AG20443 (cell line): Measurements from ENCODE around the gene ATM.
A peak's percentile ranks its signal among the peaks of the same experiment; 100 is the strongest.
"Not testable (repeated sequence)": the region's sequence is repeated elsewhere in the genome, so short reads cannot be mapped to it uniquely, and the experiment has no call there.

Experiments used
- DNase-seq: peaks from one replicate; pipeline ENCODE4 v3.0.0; 2012; ENCODE audit warnings: low spot score, mixed read lengths

Gene ATM

DNA sequence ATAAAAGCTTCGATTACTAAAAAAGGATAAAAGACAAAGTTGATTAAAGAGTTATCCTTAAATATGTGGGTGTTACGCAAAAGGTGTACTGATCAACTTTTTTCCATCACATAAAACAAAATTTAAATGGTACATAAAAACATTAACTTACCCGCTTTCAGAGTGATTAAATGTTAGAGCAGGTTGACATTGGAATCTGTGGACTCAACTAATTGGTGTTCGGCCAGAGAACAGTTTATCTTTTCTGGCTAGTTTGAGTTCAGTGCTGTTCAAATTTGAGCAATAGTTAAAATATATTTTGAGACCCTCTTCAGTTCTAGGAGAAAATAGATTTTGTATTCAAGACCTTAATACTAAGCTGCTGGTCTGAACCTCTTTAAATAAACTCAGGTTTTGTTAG lies 56.1 kb downstream of the ATM start:
- no peak for DNase-seq

DNA sequence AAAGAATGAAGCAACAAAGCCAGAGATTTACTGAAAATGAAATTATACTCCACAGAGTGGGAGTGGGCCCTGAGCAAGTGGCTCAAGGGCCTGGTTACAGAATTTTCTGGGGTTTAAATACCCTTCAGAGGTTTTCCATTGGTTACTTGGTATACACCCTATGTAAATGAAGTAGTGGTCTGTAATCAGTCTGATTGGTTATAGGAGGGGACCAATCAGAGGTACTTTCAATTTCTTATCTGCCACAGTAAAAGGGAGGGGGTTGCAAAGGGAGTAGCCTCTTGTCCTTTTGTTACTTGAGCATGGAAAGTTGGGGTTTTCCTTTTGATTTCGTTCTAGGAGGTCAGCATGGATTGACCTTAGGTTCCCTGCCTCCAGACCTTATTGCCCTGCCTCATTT lies 63.5 kb downstream of the ATM start:
- DNase-seq = no peak

DNA sequence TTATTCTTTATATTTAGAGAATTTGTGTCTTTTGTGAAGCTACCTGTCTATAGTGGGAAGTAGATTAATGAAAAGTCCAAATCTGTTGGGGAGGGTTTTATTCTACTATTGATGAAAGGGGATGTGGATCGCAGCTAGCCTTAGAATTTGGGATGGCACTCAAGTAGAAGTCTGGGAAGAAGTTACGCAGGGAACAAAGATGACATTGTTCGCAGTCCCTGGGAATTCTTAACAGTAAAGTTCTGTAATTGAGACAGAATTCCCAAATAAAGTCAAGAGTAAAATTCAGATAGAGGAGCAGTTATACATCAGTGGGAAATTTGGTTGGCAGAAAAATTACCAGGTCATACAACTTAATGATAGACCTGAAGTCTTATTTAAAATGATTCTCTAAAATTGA lies 64.1 kb downstream of the ATM start:
- no peak for DNase-seq

DNA sequence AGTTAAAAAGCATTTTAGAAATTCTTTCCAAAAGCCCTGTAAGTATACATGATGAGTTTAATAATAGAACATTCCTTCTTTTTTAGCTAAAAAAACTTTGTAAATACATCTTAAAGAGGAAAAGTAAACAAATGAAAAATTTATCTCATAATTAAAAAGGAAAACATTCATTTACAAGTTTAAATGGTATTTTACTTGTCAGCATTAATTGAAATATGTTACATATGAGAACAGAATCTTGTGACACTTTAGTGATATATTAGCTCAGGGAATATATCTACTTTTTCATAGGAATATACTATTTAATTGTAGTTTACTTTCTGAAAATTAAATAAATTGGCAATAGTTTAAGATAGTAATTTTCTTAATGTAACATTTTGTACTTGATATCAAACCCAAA lies 66.2 kb downstream of the ATM start:
- DNase-seq = not testable (repeated sequence)

DNA sequence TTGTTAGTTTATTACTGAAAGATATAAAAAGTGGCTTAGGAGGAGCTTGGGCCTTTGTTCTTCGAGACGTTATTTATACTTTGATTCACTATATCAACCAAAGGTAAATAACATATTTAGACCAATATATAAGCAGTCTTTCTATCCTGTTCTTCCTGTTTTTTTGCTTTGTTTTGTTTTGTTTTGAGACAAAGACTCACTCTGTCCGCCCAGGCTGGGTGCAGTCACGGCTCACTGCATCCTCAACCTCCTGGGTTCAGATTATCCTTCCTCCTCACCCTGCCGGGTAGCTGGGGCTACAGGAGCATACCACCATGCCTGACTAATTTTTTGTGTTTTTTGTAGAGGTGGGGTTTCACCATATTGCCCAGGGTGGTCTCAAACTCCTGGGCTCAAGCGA lies 66.8 kb downstream of the ATM start:
- DNase-seq = no peak

DNA sequence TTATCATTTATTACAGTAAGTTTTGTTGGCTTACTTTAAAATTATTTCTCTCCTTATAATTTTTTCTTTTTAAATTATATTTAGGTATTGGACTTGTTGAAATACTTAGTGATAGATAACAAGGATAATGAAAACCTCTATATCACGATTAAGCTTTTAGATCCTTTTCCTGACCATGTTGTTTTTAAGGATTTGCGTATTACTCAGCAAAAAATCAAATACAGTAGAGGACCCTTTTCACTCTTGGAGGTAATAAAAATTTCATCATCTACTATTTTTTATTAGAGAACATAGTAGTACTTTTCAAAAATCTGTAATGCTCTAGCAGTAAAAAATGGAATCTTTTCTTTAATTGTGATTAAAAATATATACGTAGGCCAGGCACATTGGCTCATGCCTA lies 70.4 kb downstream of the ATM start:
- DNase-seq = no peak

DNA sequence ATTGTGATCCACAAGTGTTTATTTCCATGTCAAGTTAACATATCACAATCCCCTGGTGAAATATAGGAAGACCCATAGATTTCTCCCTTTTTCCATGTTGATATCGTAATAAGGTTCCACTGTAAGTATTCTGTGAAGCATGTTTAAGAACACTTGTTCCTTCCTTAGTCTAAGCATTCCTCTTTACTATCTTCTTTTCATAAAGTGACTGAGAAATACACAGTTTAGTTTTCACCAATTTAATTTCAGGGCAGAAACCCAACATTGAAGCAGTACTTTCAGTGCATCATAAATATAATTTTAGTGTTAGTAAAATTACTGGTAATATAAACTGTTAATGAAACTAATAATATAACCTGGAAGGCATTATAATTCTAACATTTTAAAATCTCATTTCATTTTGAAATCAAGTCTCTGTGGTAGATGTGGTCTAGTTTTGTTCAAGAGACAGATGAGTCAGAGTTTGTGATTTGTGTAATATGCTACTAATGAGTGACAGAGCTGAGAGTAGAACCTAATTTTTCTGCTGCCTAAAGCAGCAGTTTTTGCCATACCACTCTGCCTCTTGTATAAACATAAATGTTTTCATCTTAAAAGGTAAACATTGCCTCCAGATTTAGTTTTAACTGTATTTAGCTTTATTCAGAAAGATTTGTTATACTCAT lies 79.4 kb downstream of the ATM start:
- peak; percentile 19 for DNase-seq

DNA sequence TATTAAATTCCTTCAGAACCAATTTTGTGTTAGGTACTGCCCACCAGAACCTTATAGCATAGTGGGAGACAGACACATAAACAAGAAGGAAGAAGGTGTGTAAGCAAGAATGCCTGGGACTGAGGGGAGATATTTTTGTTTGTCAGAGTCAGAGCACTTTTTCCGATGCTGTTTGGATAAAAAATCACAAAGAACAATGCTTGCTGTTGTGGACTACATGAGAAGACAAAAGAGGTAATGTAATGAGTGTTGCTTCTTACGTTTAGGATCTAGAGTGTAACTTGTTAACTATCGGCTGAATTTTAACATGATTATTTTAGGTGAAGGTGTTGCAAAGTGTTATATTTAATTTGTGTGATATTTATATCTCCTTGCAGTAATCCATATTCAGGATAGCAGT lies 84.9 kb downstream of the ATM start:
- no peak for DNase-seq

DNA sequence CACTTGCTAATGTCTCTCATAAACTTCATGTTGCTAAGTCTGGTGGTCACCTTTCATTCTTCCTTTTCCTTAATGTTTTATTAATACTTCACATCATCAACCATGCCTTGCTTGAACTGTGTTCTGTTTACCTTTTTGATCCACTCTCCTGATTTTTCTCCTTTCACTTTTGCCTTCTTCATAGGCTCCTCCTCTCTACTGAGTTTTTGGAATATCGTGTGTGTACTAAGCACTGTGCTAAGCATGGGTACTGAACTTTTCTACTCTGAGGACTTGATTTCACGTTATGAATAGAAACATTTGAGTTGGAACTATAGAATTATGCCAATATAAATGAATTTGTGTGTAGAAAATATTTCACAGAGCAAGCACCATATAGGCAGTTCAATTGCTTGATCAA lies 90.6 kb downstream of the ATM start:
- no peak for DNase-seq

DNA sequence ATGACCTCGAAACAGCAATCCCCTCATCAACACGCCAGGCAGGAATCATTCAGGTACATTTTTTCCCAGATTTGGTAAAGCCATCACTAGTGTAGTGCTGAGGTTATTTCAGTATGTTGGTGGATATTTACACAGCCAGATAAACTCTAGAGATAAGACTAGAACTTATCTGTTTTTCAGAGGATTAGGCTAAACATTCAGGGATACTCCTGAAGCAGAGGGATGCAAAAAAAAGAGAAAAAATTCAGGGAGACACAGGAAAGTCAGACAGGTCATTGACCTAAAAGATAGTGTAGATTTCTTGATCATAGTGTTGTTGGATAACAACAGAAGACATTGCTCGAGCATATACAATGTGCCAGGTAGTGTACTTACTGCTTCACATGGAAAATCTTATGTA lies 93.2 kb downstream of the ATM start:
- no peak for DNase-seq

DNA sequence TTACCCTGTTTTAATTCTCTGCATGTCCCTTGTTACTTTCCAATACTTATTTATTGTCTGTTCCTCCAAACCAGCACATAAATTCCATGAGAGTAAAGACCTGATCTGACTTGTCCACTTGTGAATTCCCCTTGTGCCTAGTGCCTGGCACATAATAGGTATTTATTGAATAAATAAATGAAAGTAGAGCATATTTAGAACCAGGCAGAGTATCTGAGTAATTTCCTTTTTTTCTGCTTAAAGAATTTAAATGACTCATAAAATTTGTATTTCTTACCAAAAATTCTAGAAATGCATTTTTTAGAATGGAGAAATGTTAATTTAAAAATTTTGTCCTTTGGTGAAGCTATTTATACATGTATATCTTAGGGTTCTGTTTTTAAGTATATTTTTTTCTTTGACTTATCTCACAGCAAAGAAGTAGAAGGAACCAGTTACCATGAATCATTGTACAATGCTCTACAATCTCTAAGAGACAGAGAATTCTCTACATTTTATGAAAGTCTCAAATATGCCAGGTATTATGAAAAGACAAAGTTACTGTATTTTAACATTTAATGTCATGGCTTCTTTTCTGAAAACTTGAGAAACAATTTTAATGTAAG lies 96.8 kb downstream of the ATM start:
- peak; percentile 26 for DNase-seq

DNA sequence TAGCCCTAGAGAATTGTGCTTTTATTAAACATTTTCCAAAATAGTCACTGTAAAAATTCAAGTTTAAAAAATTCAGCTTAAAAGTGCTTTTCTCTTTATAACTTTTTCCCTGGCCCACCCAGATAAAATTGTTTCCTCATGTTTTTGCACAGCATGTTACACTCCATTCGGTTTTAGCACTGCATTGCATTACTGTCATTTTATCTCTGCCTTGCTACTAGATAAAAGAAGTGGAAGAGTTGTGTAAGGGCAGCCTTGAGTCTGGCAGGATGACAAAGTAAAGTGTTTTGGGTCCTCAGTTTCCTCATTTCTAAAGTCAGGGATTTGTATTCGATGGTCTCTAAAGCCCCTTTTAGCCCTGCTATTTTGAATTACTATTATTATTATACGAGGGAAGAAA lies 99.8 kb downstream of the ATM start:
- no peak for DNase-seq

DNA sequence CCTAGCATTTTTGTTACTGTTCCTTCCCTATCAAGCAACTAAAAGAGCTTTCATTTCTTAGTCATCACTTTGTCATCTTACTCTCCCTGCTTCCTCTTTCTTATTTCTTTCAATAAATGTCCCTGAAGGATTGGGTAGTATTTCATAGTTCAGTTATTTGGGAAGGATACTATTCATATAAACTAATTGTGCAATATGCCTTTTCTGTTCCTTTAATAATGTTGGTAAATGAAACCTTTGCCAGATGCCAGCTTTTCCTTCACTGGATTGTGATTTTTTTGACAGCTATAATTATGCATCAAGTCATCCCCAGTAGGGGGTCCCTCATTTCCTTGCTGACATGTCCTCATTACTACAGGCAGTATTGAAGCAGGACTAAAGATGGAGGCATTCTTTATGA lies 101.7 kb downstream of the ATM start:
- DNase-seq = peak; percentile 31

DNA sequence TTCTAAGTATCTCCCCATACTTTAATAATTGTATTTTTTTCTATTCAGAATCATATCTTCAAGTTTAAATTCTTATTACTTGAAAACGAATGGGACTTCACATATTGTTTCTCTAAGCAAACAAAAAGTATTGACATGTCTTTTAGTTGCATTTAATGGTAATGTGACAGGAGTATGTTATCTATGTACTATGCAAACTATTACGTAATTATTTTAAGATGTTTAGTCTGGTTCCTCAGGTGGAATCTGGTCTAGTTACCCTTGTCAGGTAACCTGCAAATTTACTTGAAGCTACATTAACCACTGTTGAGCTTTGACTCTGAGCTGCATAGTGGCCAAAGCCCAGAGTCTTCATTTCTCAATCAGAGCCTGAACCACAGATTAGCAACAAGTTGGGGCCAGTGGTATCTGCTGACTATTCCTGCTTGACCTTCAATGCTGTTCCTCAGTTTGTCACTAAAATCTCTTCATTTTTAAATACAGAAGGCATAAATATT lies 110.6 kb downstream of the ATM start:
- no peak for DNase-seq

DNA sequence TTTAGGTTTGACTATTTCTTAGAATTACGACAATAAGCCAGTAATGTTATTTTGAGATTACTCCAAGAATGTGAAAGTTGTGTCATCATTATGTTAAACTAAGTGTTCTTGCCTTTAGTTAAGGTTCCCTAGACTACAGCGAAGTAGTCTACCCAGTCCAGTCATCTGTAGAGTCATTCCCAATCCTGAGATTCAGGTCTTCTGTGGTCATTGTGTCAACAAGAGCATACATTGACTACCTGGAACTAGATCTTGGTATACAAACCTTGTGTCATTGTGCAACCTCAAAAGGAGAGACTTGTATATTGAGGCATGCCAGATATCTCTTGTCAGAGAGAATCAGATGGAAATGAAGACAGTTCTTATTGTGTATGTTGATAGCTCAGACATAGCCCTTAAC lies 115.9 kb downstream of the ATM start:
- no peak for DNase-seq

DNA sequence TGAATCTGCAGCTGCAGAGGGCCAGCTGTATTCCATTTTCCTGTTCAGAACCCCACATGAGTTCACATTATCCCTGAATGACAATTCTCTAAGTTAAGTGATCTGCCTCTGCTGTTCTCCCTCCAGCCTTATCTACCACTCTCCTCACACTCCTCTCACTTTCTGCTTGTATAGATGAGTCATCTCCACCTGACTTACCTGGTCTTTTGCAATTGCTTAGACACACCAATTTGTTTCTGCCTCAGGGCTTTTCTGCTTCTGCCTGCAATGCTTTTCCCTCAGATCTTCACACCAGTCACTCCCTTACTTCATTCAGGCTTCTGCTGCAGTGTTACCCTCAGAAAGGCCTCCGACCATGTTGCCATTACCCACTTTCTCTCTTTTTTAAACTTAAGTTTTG lies 118.1 kb downstream of the ATM start:
- DNase-seq = no peak

DNA sequence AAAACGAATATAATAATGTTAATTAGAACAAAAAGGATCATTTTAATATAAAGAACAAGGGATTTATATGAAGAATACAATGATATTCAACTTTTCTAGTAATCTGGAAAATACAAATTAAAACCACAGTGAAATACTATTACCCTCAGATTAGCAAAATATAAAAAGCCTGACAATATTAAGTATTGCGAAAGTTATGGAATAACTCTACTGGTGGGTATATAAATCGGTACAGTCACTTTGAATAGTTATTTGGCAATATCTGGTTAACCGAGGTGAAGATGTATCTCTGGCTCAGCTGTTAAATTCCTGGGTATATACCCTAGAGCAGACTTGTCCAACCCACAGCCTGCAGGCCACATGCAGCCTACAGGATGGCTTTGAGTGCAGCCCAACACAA lies 118.8 kb downstream of the ATM start:
- DNase-seq = no peak

DNA sequence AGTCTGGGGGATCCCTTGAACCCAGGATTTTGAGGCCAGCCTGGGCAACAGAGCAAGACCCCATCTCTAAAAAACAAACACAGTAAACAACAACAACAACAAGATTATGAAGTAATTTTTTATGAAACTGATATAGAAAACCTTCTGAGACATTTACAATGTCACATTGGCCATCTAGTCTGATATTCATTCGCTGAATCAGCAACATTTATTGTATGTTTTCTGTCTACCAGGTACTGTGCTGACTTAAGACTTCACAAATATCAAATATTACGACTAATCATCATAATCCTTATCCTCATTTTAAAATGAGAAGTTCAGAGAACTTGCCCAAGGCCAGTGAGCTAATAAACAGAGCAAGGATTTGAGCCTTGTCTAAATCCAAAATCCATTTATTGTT lies 120.8 kb downstream of the ATM start:
- no peak for DNase-seq

DNA sequence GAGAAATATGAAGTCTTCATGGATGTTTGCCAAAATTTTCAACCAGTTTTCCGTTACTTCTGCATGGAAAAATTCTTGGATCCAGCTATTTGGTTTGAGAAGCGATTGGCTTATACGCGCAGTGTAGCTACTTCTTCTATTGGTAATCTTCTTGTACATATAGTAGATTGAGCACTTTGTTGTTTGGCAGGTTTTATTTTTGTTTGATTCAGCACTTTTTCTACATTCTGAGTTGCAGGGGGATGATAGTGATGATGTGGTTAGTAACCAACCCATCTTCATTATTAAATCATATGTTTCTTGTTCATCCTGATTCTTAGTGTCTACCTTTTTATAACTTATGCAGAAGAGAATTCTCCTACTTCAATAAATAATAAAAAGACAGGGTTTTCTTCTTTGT lies 122.9 kb downstream of the ATM start:
- no peak for DNase-seq

DNA sequence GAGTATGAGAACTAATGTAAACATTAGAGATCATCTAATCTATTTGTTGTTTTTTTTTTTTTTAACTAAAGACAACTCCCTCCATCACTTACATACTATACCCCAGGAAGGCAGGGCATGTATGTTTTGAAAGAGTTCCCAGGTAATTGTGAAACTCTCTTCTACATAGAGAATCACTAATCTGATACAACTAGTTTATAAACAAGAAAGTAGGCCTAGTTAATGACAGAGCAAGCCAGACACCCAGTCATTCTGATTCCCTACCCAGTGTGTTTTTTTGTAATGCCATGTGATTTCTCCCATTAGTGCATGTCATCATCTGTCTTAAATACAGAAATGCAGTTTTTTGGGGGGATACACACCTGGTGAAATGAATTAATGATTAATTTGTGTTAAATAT lies 123.6 kb downstream of the ATM start:
- DNase-seq = no peak

DNA sequence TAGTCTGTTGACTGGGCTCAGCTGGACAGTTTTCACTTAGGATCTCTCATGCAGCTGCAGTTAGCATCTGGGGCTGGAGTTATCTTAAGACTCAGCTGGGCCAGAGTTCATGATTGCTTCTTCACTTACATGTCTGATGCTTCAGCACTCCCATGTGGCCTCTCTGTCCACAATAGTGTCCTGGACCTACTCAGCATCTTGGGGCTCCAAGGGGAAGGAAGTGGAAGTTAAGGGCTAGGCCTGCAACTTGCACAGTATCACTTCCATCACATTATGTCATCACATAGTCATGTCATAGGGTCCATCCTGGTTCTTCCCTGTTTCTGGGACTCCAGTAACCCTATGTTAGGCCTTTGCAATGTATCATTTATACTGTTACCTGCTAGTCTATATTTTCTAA lies 128.6 kb downstream of the ATM start:
- no peak for DNase-seq

DNA sequence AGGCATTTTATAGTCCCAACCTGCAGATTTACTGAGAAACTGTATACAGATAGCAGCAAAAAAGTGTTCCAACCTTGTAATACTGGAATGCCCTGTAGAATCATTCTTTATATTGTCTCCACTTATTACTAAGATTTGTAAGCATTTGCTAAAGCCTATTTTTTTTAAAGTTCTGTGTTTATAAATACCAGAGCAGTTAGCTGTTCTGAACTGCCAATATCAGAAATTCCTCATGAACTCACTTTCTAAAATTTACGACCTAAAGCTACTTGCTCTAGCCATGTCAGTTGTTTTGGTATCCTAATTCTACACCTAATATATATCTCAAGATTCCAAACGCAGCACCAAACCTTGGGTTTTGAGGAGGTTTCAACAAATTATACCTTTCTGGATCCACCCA lies 141.3 kb downstream of the ATM start:
- peak; percentile 19 for DNase-seq

DNA sequence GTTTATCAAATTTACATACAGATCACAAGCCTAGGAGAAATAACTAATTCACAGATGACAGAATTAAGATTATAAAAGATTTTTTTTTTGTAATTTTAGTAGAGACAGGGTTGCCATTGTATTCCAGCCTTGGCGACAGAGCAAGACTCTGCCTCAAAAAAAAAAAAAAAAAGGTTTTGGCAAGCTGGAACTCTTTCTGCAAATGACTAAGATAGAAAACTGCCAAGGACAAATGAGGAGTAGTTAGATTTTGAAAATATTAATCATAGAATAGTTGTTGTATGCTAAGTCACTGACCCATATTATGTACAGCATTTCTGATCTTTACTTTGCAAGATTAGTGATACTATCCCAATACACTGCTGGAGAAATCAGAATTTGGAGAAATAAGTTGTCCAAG lies 145.3 kb downstream of the ATM start:
- DNase-seq = peak; percentile 29

DNA sequence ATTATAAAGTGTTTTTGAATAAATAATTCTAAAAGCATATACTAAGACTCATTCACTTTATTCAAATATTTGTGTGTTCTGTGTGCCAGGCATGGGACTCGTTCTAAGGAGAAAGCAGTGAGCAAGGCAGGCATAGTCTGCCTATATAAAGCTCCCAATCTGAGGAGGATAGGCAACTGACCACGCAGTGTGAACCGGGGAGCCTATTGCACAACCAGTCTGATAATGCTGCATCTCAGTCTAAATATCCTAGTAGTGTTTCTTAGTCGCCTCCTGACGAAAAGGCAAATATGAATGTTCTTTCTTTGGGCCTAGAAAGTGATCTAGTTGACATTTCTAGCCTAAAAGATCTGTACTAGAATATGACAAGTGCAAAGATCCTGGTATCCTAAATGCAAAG lies 146.2 kb downstream of the ATM start:
- DNase-seq = no peak
